Right renal pelvis (tissue), 4 donors: ENCODE data around the gene ANKRD23. TPM values are rescaled to one million over a fixed set of nuclear protein-coding genes. Genes with fewer than 3 reads are reported as not detected.
"Not testable (repeated sequence)": the region's sequence is repeated elsewhere in the genome, so short reads cannot be mapped to it uniquely, and the experiment has no call there.

Experiments used
- DNase-seq, 4 donors: peaks; one replicate each; pipeline ENCODE4 v3.0.0-alpha.2; 2013; ENCODE audit warnings: low read depth in 4 of 4, low spot score in 3 of 4, missing footprints in 1 of 4
- polyA plus RNA-seq, 4 donors: library from polyadenylated mRNA; unstranded; fragments of 120-200 nt; gene quantifications; one replicate each; pipeline ENCODE4 v1.2.1, GENCODE V29; 2013; ENCODE audit not compliant: insufficient read length in 4 of 4

Gene ANKRD23
- 1 to 10 TPM; 3.8 to 4.7 (median 3.9) TPM for polyA plus RNA-seq

DNA sequence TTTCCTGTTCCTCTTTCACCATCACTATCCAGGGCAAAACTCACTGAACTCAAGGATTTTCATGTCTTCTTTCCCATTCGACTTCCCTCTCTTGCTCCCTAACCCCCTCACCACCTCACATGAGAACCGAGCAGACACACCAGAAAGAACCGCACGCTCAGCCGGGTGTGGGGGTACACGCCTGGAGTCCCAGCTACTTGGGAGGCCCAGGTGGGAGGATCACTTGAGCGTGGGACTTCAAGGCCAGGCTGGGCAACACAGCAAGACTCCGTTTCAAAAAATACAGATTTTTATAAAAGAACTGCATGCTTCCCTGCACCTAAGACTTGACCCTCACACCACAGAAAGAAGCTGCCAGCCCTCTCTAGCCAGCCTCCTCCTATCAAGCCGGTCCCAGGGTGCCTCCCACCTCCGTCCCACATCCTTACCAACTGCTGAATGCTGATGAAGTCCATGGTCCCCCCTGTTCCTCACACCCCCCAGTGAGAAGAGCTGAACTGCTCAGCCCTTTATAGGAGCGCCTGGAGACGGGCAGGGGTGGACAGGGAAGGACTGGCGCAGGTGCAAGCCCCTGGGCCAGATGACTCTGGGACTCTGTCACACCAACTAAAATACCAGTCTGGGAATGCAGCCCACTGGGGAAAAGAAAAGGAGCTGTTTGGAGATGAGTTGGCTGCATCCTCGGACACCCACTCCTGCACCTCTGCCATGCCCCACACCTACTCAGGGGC, at the start of gene ANKRD23:
ANKRD23 (minus strand) TSS at position 484 of the 731 bp plus-strand sequence; CDS start at position 455, 29 bp downstream.
- DNase-seq = no peak

DNA sequence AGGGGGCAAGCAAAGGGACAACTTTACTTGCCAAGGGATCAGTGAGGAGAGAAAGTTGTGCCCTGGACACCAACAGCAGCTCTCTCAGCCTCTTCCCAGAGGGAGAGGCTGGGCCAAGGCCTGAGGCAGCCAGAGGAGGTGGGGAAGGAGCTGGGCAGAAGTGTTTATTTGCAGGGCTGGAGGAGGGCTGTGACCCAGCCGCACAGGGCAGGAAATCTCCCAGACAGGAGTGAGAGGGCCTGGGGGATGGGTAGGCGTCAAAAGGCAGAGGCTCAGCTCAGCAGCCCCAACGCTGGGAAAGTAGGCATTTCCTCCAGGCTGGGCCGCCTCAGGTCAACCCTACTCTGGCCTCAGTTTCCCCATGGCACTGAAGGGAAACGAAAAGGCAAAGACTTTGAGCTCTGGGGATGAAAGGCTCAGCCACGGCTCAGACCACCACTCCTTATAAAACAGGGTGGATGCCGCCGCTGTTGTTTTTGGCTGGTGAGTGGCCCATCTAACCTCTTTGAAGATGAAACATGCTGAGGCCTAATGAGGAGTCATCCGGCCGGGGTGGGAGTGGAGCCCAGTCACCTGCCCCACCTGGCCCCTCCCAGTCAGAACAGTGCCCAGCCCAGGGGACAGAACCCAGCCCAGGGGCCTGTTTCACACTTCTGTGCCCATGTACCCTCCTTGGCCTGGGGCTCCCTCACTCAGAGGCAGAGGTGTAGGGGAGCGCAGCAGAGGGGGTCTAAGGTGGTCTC, 47.9 kb upstream of the ANKRD23 start:
- no peak for DNase-seq

DNA sequence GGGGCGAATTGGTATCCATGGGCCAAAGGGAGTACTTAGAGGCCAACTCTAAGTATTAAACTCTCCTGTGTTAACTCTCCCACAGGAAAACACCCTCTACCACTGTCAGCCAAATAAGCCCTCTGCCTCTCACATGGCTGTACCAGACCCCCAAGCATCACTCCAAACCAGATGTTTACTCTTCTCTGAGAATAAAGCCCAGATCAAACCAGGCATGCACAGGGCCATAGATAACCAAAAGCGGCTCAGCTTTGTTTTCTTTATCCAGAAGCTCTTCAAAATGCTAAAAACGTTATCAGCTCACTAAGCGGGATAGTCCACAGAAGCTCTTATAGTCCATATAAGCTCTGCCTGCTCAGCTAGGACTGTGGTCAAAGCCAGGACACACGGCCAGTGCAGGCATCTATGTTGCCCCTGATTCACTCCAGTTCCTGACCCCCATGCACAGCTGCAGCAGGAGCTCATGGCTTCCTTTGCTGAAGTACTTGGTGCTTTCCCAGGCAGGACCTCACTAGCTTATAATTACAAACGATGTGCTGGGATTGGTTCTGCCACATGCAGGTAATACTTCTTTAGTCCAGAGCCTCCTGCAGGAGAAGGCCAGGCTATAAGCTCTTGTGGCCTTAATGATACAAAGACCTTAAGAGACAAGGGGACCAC, 47.0 kb upstream of the ANKRD23 start:
- DNase-seq = no peak

DNA sequence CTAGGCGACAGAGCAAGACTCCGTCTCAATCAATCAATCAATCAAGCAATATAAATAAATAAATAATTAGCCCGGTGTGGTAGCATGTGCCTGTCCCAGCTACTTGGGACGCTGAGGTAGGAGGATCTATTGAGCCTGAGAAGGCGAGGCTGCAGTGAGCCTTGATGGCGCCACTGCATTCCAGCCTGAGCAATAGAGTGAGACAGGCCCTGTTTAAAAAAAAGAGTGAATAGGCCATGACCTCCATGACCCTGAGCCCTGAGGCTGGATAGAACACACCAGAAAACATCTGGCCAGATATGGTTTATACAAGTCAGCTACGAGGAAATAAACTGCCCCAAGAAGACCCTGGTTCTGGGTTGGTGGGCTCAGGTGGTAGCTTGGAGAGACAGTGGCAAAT, 46.4 kb upstream of the ANKRD23 start:
- DNase-seq = no peak

DNA sequence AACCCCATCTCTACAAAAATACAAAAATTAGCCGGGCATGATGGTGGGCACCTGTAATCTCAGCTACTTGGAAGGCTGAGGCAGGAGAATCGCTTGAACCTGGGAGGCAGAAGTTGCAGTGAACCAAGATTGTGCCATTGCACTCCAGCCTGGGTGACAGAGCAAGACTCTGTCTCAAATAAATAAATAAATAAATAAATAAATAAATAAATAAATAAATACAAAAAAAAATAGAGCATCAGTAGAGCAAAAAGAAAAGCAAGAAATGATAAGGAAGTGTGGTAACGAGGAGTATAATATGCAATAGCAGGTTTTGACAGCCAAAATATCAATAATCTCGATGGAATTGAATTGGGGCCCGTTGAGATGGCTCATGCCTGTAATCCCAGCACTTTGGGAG, 45.7 kb upstream of the ANKRD23 start:
- DNase-seq = not testable (repeated sequence)

DNA sequence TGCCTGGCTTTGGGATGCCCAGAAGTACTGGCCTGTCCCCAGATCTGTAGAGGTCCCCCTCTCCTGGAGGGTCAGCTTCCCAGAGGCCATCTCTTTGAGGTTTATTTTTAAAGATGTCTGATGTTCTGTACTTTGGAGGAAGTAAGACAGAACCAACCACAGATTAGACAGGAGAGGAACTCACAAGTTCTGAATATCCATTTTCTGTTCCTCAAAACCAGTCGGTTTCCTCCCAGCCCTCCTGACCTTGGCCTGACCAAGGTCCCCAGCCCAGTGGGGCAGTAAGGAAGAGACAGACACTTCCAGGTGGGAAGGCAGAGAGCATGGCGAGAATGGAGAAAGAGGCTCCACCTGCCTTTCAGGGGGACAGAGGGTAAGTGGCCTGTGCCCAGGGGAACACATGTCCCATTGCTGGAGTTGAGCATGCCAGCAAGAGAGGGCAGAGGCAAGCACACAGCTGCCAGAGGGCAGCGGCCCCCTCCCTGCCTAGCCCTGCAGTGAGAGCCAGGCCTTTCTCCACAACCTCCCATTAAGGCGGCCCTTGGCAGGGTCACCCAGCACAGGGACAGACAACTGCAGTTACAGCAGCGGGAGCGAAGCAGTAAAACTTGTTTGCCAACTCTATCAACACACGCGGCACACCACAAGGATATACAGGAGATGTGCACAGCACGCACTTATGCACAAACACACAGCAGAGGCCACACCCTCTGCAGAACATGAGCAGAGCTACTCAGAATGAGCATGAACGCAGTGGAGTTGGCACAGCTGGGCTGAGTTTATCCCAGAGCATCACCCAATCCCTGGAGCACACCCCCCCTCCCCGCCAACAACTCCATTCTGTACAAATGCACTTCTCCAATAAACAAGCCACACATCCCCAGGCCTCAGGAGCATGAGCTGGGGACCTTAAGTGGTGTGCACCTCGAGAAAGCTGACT, 44.5 kb upstream of the ANKRD23 start:
- no peak for DNase-seq

DNA sequence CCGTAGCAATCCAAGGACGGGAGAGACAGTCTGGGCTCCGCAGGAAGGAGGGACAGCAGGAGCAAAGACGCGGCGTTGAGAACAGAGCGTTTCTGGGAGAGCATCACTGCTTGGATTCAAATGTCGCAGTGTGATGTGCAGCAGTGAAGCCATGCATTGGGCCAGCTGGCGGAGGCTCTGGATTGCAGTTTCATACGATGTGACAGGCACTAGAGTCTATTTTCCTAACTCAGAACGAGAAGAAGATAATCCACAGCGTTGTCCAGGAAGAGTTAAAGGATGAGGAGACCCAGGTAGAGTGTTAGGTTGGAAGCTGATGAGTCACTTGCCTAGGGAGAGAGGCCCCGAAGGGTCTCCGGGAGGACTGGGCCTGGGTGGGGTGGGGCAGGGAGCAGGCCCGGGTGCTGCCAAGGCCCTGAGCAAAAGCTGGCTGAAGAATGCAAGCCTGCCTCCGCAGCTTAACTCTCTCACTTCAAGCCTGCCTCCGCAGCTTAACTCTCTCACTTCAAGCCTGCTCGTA, 43.7 kb upstream of the ANKRD23 start:
- DNase-seq = no peak

DNA sequence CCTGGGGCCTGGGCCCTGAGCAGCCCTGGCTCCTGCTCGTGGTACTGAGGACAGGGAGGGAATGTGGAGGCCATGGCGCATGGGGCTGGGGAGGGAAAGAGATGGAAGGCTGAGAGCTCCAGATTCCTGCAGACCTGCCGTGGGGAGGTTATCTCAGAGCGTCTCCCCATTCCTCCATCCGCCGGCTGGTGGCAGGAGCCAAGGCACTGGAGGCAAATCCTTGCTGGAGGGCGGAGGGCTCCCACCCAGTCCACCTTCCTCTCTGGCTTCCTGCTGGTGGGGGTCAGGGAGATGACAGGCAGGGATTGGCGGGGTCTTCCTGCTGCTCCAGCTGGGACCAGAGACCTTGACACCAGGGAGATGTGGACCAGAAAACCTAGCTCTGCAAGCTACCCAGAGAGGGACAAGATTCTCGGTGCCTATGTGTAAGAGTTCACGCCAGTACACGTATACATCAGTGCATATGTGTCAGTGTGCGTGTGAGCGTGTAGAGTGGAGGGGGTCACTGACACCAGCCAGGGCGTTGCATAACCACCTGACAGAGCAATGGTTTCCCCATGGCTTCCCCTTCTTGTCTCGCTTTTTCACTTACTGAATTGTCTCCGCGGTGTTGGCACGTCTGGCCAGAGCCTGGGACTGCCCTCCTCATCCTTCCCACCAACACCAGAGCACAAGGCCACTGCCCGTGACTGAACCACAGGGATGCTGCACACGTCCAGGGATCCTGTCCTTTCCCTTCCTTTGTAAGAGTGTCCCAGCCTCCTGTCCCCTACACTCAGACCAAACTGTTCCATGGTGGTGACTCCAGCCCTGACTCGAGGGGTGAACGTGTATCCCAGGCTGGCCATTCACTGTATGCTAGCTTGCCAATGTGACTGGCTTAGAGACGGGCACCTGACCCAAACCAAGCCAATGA, 41.9 kb upstream of the ANKRD23 start:
- no peak for DNase-seq

DNA sequence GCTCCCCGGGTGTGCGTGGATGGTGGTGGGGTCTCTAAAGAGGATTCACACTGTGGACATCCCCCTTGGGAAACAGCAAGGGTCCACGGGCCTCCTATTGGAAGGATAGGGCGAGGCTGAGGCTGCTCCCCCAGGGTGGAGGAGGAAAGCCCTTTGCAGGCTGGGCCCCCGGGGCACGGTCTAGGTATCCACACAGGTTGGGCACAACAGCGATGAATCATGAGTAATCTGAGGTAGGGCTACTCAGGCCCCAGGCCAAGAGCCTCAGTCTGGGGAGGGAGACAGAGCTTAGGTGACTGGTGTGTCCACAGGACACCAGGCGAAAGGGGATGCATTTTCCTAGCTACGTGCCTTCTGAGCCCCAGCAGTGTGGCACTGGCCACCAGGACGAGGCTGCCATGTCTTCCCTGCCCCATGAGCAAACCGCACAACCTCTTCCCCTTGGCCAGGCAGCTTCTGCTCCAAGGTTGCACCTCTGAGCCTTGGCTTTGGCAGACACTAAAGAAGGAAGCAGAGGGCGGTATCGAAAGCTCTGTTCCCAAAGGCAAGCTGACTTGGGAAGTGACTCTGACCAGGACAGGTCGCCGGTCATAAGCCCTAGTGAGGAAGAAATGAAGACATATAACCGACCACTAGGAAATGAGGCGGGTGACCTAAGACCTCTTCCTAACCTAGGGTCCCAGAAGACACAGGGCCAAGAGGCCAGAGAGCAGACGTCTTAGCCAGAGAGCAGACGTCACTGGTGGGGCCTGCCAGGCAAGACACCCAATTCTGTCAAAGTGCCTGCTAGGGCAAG, 40.7 kb upstream of the ANKRD23 start:
- DNase-seq = no peak

DNA sequence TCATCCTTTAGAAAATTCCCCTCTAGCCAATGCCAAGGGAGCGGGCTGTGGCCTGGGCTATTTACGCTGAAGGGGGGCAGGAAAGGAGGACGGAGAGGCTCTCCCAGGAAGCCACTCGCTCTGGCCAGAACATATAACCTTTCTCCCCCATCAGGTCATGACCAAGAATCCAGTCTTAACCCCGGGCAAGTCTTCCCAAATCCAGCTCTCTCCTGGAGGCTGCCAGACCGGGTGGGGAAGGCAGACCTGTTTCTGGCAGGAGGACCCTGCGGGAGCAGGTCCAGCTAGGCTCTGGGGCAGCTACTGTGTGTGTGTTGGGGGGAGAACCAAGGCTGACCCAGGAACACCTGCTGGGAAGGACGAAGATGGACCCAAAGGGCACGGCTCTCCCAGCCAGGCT, 39.5 kb upstream of the ANKRD23 start:
- no peak for DNase-seq

DNA sequence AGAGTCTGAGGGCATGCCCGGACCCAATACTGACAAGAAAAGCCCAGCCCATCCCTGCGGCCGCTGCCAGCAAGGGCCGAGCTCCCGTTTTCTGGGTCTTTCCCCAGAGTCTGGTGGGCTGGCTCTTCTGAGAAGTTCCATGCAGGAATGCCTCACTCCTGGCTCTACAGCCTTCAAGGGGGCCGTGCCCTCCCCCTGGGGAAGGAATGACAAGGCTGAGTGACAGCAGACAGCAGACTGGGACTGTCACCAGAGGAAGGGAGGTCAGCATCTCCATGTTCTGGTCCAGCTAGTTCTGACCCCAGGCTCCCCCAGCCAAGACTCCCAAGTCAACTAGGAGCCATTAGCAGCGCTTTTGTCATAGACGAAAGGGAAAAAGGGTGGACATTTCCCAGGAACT, 39.1 kb upstream of the ANKRD23 start:
- no peak for DNase-seq

DNA sequence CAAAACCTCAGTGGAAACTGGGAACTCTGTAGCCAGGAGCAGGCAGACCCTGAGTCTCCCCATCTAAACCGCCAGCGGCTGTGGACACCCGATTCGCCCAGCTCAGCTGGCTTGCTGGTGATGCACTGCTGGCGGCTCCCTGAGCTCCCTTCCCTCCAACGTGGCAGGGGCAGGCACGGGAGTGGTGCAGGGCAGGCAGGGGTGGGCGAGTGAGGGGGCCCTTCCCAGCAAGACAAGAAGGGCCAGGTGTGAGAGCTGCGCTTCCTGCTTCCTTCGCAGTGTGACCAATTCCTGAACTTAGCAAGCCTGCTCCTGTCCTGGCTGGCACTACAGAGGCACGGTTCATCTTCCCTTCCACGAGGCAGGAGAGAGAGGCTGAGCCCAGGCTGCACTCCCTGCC, 38.4 kb upstream of the ANKRD23 start:
- no peak for DNase-seq

DNA sequence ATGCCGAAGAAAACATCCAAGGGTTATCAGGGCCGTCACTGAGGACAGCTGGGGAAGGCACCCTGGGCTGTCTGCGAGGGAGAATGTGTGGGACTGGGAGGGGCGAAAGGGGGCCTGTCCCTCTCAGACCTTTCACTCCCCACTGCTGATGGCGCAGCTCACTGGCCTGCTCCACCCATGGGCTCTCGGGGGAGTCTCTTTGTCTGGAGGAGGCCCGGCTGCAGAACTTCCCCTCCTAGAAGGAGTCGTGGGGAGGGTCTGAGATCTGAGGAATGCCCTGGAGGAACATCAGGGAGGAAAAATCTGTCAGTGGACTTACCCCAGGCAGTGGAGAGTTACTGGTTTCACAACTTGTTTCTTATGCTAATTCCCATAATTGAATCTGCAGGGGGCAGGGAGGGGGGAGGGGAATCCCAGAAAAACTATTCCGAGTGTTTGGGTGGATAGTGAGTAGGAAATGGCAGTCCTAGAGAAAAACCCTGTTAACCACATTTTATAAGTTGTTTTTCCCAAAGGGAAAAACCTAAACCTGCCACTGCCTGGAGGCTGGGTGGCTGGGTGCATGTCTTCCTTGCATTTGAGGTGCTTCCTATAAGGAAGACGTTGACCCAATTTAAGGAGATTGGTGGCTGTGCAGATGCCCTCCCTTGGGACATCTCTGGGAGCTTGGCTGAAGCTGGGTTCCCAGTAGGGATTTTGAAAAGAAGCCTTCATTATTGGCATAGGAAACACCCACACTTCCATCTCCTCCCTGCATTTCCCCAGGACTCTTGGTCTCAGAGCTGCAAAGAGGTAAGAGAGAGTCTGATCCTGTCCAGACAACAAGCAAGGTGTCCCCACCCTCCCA, 37.8 kb upstream of the ANKRD23 start:
- no peak for DNase-seq

DNA sequence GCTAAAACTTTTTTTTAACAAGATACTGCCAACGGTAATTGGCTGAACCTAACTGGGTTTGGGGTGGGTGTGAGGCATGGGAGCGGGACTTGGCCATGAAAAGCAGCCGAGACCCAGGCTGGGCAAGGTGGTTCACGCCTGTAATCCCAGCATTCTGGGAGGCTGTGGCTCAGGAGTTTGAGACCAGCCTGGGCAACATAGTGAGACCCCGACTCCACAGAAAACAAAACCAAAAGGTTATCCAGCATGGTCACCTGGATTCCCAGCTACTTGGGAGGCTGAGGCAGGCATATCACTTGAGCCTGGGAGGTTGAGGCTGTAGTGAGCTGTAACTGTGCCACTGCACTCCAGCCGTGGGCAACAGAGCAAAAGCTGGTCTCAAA, 37.1 kb upstream of the ANKRD23 start:
- no peak for DNase-seq

DNA sequence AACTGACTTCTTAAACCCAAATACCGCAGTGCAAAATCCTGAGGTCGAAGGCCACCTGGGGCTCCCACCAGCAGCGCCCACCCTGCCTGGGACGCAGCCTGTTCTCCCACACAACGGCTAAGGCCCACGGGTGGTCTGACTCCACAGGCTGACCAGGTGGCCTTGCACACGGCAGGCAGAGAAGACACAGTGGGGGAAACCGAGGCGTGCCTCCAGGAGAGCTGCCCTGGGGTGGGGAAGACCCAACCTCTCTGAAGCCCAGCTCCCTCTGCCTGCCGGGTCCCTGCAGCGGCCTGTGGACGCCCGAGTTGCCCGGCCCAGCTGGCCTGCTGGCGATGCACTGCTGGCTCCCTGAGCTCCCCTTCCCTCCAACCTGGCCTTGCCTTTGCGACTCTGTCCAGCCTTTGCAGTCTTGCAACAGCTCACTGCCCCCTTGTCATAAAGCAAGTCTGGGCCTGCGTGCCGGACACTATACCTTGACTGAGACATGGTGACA, 35.8 kb upstream of the ANKRD23 start:
- DNase-seq = no peak

DNA sequence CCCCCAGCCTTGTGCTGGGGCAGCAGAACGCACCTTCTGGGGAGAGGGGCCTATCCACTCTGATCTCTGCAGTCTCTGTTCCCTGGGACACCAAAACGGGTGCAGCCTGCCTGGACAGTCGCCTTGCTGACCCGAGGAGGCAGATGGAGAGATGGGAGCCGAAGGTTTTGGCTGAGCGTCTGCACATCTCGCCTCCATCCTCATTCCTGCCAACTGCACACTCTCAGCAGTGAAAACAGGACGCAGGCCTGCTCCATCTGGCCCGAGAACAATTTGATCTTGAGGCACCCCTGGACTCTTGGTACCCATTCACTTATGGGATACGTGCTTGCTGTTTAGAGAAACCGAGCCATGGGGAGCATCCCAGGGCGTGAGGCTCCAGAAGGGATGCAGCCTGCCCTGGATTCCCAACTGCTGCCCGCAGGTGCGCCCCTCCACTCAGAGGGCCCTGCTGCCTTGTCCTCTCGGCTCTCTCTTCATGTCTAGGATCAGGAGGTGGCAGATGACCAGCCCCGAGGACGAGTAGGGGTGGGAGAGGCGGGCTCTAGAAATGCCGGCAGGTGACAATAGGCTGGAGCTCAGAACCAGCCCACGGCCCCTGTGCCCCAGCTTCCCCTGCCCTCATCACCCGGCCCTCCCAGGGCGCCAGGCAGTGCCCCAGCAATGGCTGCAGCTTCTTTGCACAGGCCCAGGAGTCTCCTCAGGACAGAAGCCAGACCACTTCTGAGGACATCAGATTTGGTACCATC, 35.1 kb upstream of the ANKRD23 start:
- no peak for DNase-seq

DNA sequence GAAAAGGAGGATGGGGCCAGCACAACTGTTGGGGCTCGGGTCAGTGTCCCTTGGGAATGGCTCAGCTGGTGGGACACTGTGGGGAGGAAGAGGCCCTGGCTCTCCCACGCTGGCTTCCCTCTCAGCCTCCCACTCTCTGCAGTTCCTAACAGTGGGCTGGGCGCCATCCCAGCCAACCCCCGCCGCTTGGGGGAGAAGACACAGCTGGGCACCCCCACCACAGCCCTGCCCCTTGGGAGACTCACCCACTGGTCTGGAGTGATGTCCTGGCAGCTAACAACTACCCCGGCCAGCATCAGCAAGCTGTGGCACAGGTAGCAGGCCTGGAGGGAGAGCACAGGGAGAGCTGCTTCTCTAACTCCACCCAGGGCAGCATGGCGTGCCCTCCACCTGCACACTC, 34.4 kb upstream of the ANKRD23 start:
- no peak for DNase-seq
